Measurements from ENCODE around the gene PRSS22. TPM values are rescaled to one million over a fixed set of nuclear protein-coding genes. Genes with fewer than 3 reads are reported as not detected.

The PRSS22 gene
- total RNA-seq, 4 donors from 2014 or later = not detected

- Histone ChIP-seq H3K27ac (no peak overlapping the region), H3K27me3 (peaks cover 0 to 7% (median 0%) of the 10 kb centered on the region in 3 donors), H3K4me1 (peaks cover 0 to 10% of the 10 kb centered on the region in 2 donors), H3K36me3 (no peaks in the 10 kb centered on the region), H3K9me3 (peaks cover 0 to 1% (median 0%) of the 10 kb centered on the region in 3 donors), H3K4me3 (no peak overlapping the region)
- in situ Hi-C loops (cut with MboI; ENCODE audit: low sequenced_read_pairs in 4 of 4) = no loop called here
- TF ChIP-seq POLR2A (IDR thresholded peaks at IDR 0.05) (no peak), CTCF (IDR thresholded peaks at IDR 0.05 in 4 of 5, conservative IDR thresholded peaks at IDR 0.05 in 1 of 5) (no peak)
- DNase-seq (no peak), ATAC-seq (no peak)
- intact Hi-C loops (cut with DNase I; ENCODE audit: low total_unique reads) = no loop called here
These were observed 48.7 kb downstream of the PRSS22 start for GRCh38 chr16:2809149-2809760.

GRCh38 chr16:2808181-2808580 is 49.8 kb downstream of the PRSS22 start:
- Histone ChIP-seq H3K27me3 (peaks cover 0 to 13% (median 0%) of the 10 kb centered on the region in 3 donors), H3K27ac (no peak overlapping the region), H3K4me3 (no peak overlapping the region), H3K36me3 (no peaks in the 10 kb centered on the region), H3K9me3 (peaks cover 0 to 12% (median 6%) of the 10 kb centered on the region in 3 donors), H3K4me1 (peaks cover 0 to 10% of the 10 kb centered on the region in 2 donors)
- ATAC-seq (no peak), DNase-seq (no peak)
- TF ChIP-seq POLR2A (IDR thresholded peaks at IDR 0.05) (no peak), CTCF (IDR thresholded peaks at IDR 0.05 in 4 of 5, conservative IDR thresholded peaks at IDR 0.05 in 1 of 5) (no peak)
- in situ Hi-C loops (cut with MboI; ENCODE audit: low sequenced_read_pairs in 4 of 4) = no loop called here
- intact Hi-C loops (cut with DNase I; ENCODE audit: low total_unique reads) = no loop called here

- intact Hi-C loops (cut with DNase I; ENCODE audit: low total_unique reads) = no loop called here
- H3K4me3 ChIP-seq = no peak overlapping the region
- peaks cover 0 to 13% (median 0%) of the 10 kb centered on the region in 3 donors for H3K27me3 ChIP-seq
- TF ChIP-seq POLR2A (IDR thresholded peaks at IDR 0.05) (no peak), CTCF (IDR thresholded peaks at IDR 0.05 in 4 of 5, conservative IDR thresholded peaks at IDR 0.05 in 1 of 5) (no peak)
- no peak overlapping the region for H3K27ac ChIP-seq
- no peak for DNase-seq
- ATAC-seq = no peak
- no peaks in the 10 kb centered on the region for H3K4me1 ChIP-seq
- no peaks in the 10 kb centered on the region for H3K36me3 ChIP-seq
- in situ Hi-C loops (cut with MboI; ENCODE audit: low sequenced_read_pairs in 4 of 4) = no loop called here
- H3K9me3 ChIP-seq = peaks cover 0 to 12% (median 6%) of the 10 kb centered on the region in 3 donors
These were observed 51.7 kb downstream of the PRSS22 start for GRCh38 chr16:2806286-2806685.

GRCh38 chr16:2804728-2805127 is 53.2 kb downstream of the PRSS22 start:
- intact Hi-C loops (cut with DNase I; ENCODE audit: low total_unique reads) (no loop called here), in situ Hi-C loops (cut with MboI; ENCODE audit: low sequenced_read_pairs in 4 of 4) (no loop called here)
- no peak overlapping the region for H3K4me3 ChIP-seq
- H3K36me3 ChIP-seq = no peaks in the 10 kb centered on the region
- ATAC-seq (no peak), DNase-seq (no peak)
- no peaks in the 10 kb centered on the region for H3K4me1 ChIP-seq
- no peak overlapping the region for H3K27ac ChIP-seq
- TF ChIP-seq CTCF (IDR thresholded peaks at IDR 0.05 in 4 of 5, conservative IDR thresholded peaks at IDR 0.05 in 1 of 5) (no peak), POLR2A (IDR thresholded peaks at IDR 0.05) (no peak)
- H3K9me3 ChIP-seq = peaks cover 0 to 12% (median 6%) of the 10 kb centered on the region in 3 donors
- peaks cover 0 to 13% (median 0%) of the 10 kb centered on the region in 3 donors for H3K27me3 ChIP-seq
